PFSK-1 (cell line): ENCODE data around the gene IL1RAPL2.

ENCODE experiments used
- POLR2AphosphoS5 ChIP-seq: IDR thresholded peaks from 2 replicates; pipeline ENCODE4 v1.6.1; 2012; ENCODE audit warnings: low read depth, mild to moderate bottlenecking, control low read depth, low read length, moderate library complexity
- TAF1 ChIP-seq: IDR thresholded peaks from 2 replicates; pipeline ENCODE4 v1.6.1; 2012; ENCODE audit warnings: low read length, control low read depth, borderline replicate concordance; ENCODE audit not compliant: insufficient read depth
- TF ChIP-seq, protein P1 (sequence below), 2 experiments: IDR thresholded peaks; 2 replicates each; pipeline versions ENCODE4 v1.6.1 to v1.8.0; 2011 to 2012; ENCODE audit warnings: low read depth in 2 of 2, low read length in 2 of 2, control low read depth in 1 of 2, inconsistent platforms in 1 of 2, mild to moderate bottlenecking in 1 of 2, moderate library complexity in 1 of 2; ENCODE audit not compliant: insufficient read depth in 1 of 2

DNA sequence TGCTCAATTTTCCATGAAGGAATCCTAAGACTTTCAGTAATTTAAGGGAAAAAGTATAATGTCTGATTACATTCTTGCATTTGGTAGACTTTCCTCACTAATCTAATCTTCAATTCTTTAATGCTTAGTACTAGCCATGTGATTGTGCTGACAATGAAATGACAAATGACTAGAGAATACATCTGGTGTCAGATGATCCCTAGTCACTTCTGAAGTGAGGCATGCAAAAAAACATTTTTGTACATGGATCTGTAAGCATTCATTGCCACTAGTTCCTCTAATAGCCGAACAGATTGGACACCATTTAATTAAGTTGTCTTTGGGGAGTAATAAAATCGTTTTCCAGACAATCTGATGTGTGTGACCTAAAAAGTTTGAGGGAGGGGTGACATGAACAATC, 1193.6 kb downstream of the IL1RAPL2 start:
- TF ChIP-seq TAF1 (no peak), POLR2AphosphoS5 (no peak)
- TF ChIP-seq, protein P1, sequence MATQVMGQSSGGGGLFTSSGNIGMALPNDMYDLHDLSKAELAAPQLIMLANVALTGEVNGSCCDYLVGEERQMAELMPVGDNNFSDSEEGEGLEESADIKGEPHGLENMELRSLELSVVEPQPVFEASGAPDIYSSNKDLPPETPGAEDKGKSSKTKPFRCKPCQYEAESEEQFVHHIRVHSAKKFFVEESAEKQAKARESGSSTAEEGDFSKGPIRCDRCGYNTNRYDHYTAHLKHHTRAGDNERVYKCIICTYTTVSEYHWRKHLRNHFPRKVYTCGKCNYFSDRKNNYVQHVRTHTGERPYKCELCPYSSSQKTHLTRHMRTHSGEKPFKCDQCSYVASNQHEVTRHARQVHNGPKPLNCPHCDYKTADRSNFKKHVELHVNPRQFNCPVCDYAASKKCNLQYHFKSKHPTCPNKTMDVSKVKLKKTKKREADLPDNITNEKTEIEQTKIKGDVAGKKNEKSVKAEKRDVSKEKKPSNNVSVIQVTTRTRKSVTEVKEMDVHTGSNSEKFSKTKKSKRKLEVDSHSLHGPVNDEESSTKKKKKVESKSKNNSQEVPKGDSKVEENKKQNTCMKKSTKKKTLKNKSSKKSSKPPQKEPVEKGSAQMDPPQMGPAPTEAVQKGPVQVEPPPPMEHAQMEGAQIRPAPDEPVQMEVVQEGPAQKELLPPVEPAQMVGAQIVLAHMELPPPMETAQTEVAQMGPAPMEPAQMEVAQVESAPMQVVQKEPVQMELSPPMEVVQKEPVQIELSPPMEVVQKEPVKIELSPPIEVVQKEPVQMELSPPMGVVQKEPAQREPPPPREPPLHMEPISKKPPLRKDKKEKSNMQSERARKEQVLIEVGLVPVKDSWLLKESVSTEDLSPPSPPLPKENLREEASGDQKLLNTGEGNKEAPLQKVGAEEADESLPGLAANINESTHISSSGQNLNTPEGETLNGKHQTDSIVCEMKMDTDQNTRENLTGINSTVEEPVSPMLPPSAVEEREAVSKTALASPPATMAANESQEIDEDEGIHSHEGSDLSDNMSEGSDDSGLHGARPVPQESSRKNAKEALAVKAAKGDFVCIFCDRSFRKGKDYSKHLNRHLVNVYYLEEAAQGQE (IDR thresholded peaks at IDR 0.05; ENCODE audit: insufficient read depth in 1 of 2, low read depth in 2 of 2, low read length in 2 of 2) = no peak
